Right cardiac atrium (tissue), 5 donors: ENCODE results near the gene TRIM24. TPM values are rescaled to one million over a fixed set of nuclear protein-coding genes. Genes with fewer than 3 reads are reported as not detected.

ENCODE experiments used
- ATAC-seq, 2 donors: fragments of 200-7000 bp; cut with Tn5 transposase; one replicate each; pipeline versions ENCODE4 v1.8.0 to v1.9.1; 2020; ENCODE audit warnings: moderate library complexity in 2 of 2, mild to moderate bottlenecking in 1 of 2
- DNase-seq, 3 donors: peaks; one replicate each; pipeline ENCODE4 v3.0.0-alpha.2; 2020
- H3K27ac ChIP-seq: one replicate; pipeline ENCODE4 v1.5.1; 2013; ENCODE audit warnings: mild to moderate bottlenecking, low read length, control low read depth, moderate library complexity
- H3K27me3 ChIP-seq: one replicate; pipeline ENCODE4 v1.6.1; 2013; ENCODE audit not compliant: control insufficient read depth, insufficient read depth
- H3K4me1 ChIP-seq: one replicate; pipeline ENCODE4 v1.6.1; 2013; ENCODE audit warnings: low read length; ENCODE audit not compliant: control insufficient read depth, insufficient read depth
- H3K4me3 ChIP-seq: one replicate; pipeline ENCODE4 v1.5.1; 2013; ENCODE audit warnings: low read length, control low read depth
- H3K9me3 ChIP-seq: one replicate; pipeline ENCODE4 v1.6.1; 2013; ENCODE audit warnings: low read length; ENCODE audit not compliant: control insufficient read depth
- WGBS: extraction: QIAGEN DNeasy Blood & Tissue Kit; methylation state at CpG from one replicate; pipeline ENCODE4 v1.1.7; 2013; 5-methylcytosine and 5-hydroxymethylcytosine counted together
- intact Hi-C, 4 donors: fragments of 100-400 bp; cut with DNase I; formaldehyde crosslinking; loops; one replicate each; pipeline versions ENCODE4 v1.11.0 to v1.14.0; 2022 to 2023
- polyA plus RNA-seq: library from polyadenylated mRNA; stranded (reverse); fragments of 200-250 nt; gene quantifications from one replicate; pipeline ENCODE4 v1.2.3, GENCODE V29; 2013
- total RNA-seq, 4 donors: library from RNA; stranded (reverse); fragmentation: NEBNext Ultra II Directional; extraction: Animal tissue kit (Norgen Biotek cat#: 25700); gene quantifications; one replicate each; pipeline ENCODE4 v1.2.1, GENCODE V29; 2021
- donor health status: healthy with polysubstance abuse.
- donor health status: DM: no; HTN: yes; CAD: no.
- donor health status: DM: no; HTN: no; CAD: no.
- donor health status: DM: no; HTN: yes; CAD: no; lungs with severe emphysema.
- donor health status: DM: yes; HTN: yes; CAD: no.

The TRIM24 gene
- total and polyA plus RNA-seq, 5 donors, result 9.4 to 18.7 (median 18.5) TPM

GRCh38 chr7:138543739-138544138 lies 83.7 kb downstream of the TRIM24 start:
- Histone ChIP-seq H3K27ac (no peak overlapping the region), H3K9me3 (no peaks in the 10 kb centered on the region), H3K4me3 (no peak overlapping the region), H3K4me1 (no peaks in the 10 kb centered on the region), H3K27me3 (no peaks in the 10 kb centered on the region)
- over 99% methylated on average over 2 of the region's 2 CpGs for WGBS
- ATAC-seq (no peak), DNase-seq (no peak)
- intact Hi-C loops, result no loop called here

- ATAC-seq, result no peak
- Histone ChIP-seq H3K27me3 (no peaks in the 10 kb centered on the region), H3K4me3 (no peak overlapping the region), H3K27ac (no peak overlapping the region), H3K4me1 (no peaks in the 10 kb centered on the region), H3K9me3 (no peaks in the 10 kb centered on the region)
- intact Hi-C loops, result no loop called here
- DNase-seq, result no peak
- WGBS, result 81% methylated on average over 6 of the region's 6 CpGs
Measured at GRCh38 chr7:138545123-138545522, 85.1 kb downstream of the TRIM24 start.

- Histone ChIP-seq H3K9me3 (no peaks in the 10 kb centered on the region), H3K4me1 (no peaks in the 10 kb centered on the region), H3K27ac (no peak overlapping the region), H3K27me3 (no peaks in the 10 kb centered on the region), H3K4me3 (no peak overlapping the region)
- no peak for ATAC-seq
- DNase-seq, result no peak
- intact Hi-C loops, result no loop called here
- 67% methylated on average over 5 of the region's 5 CpGs for WGBS
Measured at GRCh38 chr7:138546064-138546619, 86.1 kb downstream of the TRIM24 start.

- no peak for ATAC-seq
- H3K4me3 ChIP-seq, result no peak overlapping the region
- H3K9me3 ChIP-seq, result no peaks in the 10 kb centered on the region
- WGBS, result 98% methylated on average over 2 of the region's 2 CpGs
- no peak overlapping the region for H3K27ac ChIP-seq
- intact Hi-C loops, result no loop called here
- no peak for DNase-seq
- no peaks in the 10 kb centered on the region for H3K4me1 ChIP-seq
- H3K27me3 ChIP-seq, result no peaks in the 10 kb centered on the region
Measured at GRCh38 chr7:138546829-138547228, 86.8 kb downstream of the TRIM24 start.

GRCh38 chr7:138549082-138549481 lies 89.0 kb downstream of the TRIM24 start:
- Histone ChIP-seq H3K27ac (no peak overlapping the region), H3K9me3 (peaks cover 2% of the 10 kb centered on the region), H3K4me1 (no peaks in the 10 kb centered on the region), H3K4me3 (no peak overlapping the region), H3K27me3 (no peaks in the 10 kb centered on the region)
- DNase-seq (no peak), ATAC-seq (peak; percentile 51 to 56)
- intact Hi-C loops, result no loop called here
- WGBS, result 76% methylated on average over 1 of the region's 1 CpG

GRCh38 chr7:138550337-138550736 lies 90.3 kb downstream of the TRIM24 start:
- Histone ChIP-seq H3K27ac (no peak overlapping the region), H3K4me1 (no peaks in the 10 kb centered on the region), H3K27me3 (no peaks in the 10 kb centered on the region), H3K4me3 (no peak overlapping the region), H3K9me3 (peaks cover 5% of the 10 kb centered on the region)
- ATAC-seq, result no peak
- WGBS, result 98% methylated on average over 3 of the region's 3 CpGs
- intact Hi-C loops, result no loop called here
- no peak for DNase-seq

GRCh38 chr7:138551102-138551501 lies 91.0 kb downstream of the TRIM24 start:
- Histone ChIP-seq H3K9me3 (peaks cover 7% of the 10 kb centered on the region), H3K27ac (no peak overlapping the region), H3K4me1 (no peaks in the 10 kb centered on the region), H3K4me3 (no peak overlapping the region), H3K27me3 (no peaks in the 10 kb centered on the region)
- DNase-seq (no peak), ATAC-seq (no peak)
- 93% methylated on average over 3 of the region's 3 CpGs for WGBS
- intact Hi-C loops, result no loop called here

GRCh38 chr7:138553805-138554204 lies 93.7 kb downstream of the TRIM24 start:
- intact Hi-C loops, result no loop called here
- WGBS, result 87% methylated on average over 4 of the region's 4 CpGs
- Histone ChIP-seq H3K4me1 (no peaks in the 10 kb centered on the region), H3K27me3 (no peaks in the 10 kb centered on the region), H3K9me3 (peaks cover 16% of the 10 kb centered on the region), H3K27ac (no peak overlapping the region), H3K4me3 (no peak overlapping the region)
- DNase-seq, result no peak
- no peak for ATAC-seq

GRCh38 chr7:138554674-138555073 lies 94.6 kb downstream of the TRIM24 start:
- intact Hi-C loops, result no loop called here
- 98% methylated on average over 4 of the region's 4 CpGs for WGBS
- Histone ChIP-seq H3K27ac (no peak overlapping the region), H3K27me3 (no peaks in the 10 kb centered on the region), H3K4me3 (no peak overlapping the region), H3K9me3 (peaks cover 16% of the 10 kb centered on the region), H3K4me1 (no peaks in the 10 kb centered on the region)
- ATAC-seq, result no peak
- no peak for DNase-seq

GRCh38 chr7:138555684-138556083 lies 95.6 kb downstream of the TRIM24 start:
- no peak for DNase-seq
- no peak overlapping the region for H3K27ac ChIP-seq
- H3K4me3 ChIP-seq, result no peak overlapping the region
- H3K27me3 ChIP-seq, result no peaks in the 10 kb centered on the region
- ATAC-seq, result no peak
- H3K9me3 ChIP-seq, result peaks cover 16% of the 10 kb centered on the region
- WGBS, result 97% methylated on average over 4 of the region's 4 CpGs
- H3K4me1 ChIP-seq, result no peaks in the 10 kb centered on the region
- intact Hi-C loops, result no loop called here

GRCh38 chr7:138556771-138557484 lies 96.9 kb downstream of the TRIM24 start:
- ATAC-seq (no peak), DNase-seq (no peak)
- 98% methylated on average over 3 of the region's 3 CpGs for WGBS
- Histone ChIP-seq H3K4me3 (no peak overlapping the region), H3K27me3 (no peaks in the 10 kb centered on the region), H3K27ac (no peak overlapping the region), H3K9me3 (peaks cover 16% of the 10 kb centered on the region), H3K4me1 (no peaks in the 10 kb centered on the region)
- intact Hi-C loops, result no loop called here
